ENCODE measurements around the gene EPB41L4B.

- TF ChIP-seq EZH2phosphoT487 (IDR thresholded peaks at IDR 0.05; ENCODE audit: low read depth) = no peak
- TF ChIP-seq, protein P1, sequence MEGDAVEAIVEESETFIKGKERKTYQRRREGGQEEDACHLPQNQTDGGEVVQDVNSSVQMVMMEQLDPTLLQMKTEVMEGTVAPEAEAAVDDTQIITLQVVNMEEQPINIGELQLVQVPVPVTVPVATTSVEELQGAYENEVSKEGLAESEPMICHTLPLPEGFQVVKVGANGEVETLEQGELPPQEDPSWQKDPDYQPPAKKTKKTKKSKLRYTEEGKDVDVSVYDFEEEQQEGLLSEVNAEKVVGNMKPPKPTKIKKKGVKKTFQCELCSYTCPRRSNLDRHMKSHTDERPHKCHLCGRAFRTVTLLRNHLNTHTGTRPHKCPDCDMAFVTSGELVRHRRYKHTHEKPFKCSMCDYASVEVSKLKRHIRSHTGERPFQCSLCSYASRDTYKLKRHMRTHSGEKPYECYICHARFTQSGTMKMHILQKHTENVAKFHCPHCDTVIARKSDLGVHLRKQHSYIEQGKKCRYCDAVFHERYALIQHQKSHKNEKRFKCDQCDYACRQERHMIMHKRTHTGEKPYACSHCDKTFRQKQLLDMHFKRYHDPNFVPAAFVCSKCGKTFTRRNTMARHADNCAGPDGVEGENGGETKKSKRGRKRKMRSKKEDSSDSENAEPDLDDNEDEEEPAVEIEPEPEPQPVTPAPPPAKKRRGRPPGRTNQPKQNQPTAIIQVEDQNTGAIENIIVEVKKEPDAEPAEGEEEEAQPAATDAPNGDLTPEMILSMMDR (IDR thresholded peaks at IDR 0.05; ENCODE audit: low read depth, low read length) = no peak
Measured at GRCh38 chr9:109355564-109356297, 34.9 kb upstream of the EPB41L4B start.
